Activated CD4-positive, alpha-beta T cell treated with anti-CD3 and anti-CD28 coated beads, Interleukin-2, amount 10 ng/mL, durations not matched to agents 7 days and 5 days (primary cell): ENCODE measurements around the gene SND1. TPM values are rescaled to one million over a fixed set of nuclear protein-coding genes. Genes with fewer than 3 reads are reported as not detected.

Experiments used
- CTCF ChIA-PET: fragments of 350-600 bp; sonication (Branson Sonifier 250); formaldehyde crosslinking; loops from one replicate; lab custom pipeline; 2021; ENCODE audit warnings: antibody characterized with exemption; lab: Charles Lee
- POLR2A ChIA-PET: fragments of 350-600 bp; sonication (Branson Sonifier 250); formaldehyde crosslinking; loops from one replicate; lab custom pipeline; 2021; ENCODE audit warnings: antibody characterized with exemption; lab: Charles Lee
- DNase-seq: peaks from one replicate; pipeline ENCODE4 v3.0.0-alpha.2; 2020
- H3K27ac Mint-ChIP-seq: one replicate; pipeline ENCODE4 v1.8.0; 2021; ENCODE audit warnings: mild to moderate bottlenecking, moderate library complexity, mixed read lengths
- H3K27me3 Mint-ChIP-seq: one replicate; pipeline ENCODE4 v1.8.0; 2021; ENCODE audit warnings: mixed read lengths
- H3K36me3 Mint-ChIP-seq: one replicate; pipeline ENCODE4 v1.8.0; 2021; ENCODE audit warnings: low read depth, mixed read lengths
- H3K4me1 Mint-ChIP-seq: one replicate; pipeline ENCODE4 v1.8.0; 2021; ENCODE audit warnings: mixed read lengths
- H3K4me3 Mint-ChIP-seq: one replicate; pipeline ENCODE4 v1.8.0; 2021; ENCODE audit warnings: mild to moderate bottlenecking, moderate library complexity, mixed read lengths
- H3K9me3 Mint-ChIP-seq: one replicate; pipeline ENCODE4 v1.8.0; 2021; ENCODE audit warnings: mixed read lengths
- total RNA-seq, 2 experiments: library from RNA; stranded (reverse); gene quantifications; one replicate each; pipeline ENCODE4 v1.2.3, GENCODE V29; 2021

Gene SND1
- total RNA-seq, 2 experiments from 2014 or later = 141 to 163 TPM

DNA sequence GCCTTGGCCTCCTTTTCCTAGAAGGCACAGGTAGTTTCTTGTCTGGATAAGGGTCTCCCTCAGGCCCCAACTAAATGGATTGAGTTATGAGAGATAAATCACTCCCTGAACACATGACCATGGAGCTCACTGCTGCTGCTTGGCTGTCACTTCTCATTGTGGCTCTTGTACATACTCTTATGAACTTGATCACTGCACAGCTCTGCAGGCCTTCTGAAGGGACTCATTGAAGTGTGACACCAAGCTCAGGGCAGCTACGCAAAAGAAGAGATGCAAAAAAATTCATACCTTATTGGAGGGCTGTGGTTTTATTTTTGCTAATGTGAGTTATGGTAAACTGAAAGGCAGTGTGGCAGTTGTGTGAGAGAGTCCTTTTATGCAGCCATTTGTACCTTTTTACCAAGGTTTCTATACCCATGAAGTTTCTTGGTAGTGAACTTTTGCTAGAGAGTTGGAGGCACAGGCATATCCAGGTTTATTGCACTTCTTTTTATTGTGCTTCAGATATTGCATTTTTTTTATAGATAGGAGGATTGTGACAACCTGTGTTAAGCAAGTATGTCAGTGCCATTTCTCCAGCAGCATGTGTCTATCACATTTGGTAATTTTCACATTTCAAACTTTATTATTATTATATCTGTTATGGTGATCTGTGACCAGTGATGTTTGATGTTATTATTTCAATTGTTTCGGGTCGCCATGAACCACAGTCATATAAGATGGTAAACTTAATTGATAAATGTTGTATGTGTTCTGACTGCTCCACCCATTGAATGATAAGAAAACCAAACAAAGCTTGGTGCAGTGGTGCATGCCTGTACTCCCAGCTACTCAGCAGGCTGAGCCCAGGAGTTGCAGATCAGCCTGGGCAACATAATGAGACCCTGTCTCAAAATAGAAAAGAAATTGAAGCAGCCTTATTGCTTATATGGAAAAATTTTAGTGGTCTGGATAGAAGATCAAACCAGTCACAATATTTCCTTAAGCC, 278.6 kb downstream of the SND1 start:
- Mint-ChIP-seq H3K27ac (no peak overlapping the region), H3K36me3 (peaks cover 29% of the 10 kb centered on the region), H3K4me1 (peaks cover 1% of the 10 kb centered on the region), H3K27me3 (no peaks in the 10 kb centered on the region), H3K9me3 (no peaks in the 10 kb centered on the region), H3K4me3 (no peak overlapping the region)
- ChIA-PET CTCF (interaction anchor here (2.0 kb wide), 1 partner anchor 14 kb away, joined by 5 read pairs; no protein-coding TSS in a partner anchor), POLR2A (no interaction called here)
- DNase-seq = no peak

DNA sequence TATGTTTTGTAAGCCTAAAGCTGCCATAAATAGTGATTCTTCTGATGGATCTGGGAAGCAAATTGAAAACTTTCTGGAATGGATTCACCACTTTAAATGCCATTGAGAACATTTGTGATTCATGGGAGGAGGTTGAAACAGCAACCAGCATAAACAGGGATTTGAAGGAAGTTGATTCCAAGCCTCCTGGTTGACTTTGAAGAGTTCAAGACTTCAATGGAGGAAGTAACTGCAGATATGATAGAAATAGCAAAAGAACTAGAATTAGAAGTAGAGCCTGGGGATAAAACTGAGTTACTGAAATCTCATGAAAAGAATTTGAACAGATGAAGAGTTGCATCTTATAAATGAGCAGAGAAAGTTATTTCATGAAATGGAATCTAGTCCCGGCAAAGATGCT, 280.1 kb downstream of the SND1 start:
- Mint-ChIP-seq H3K27me3 (no peaks in the 10 kb centered on the region), H3K4me1 (no peaks in the 10 kb centered on the region), H3K4me3 (no peak overlapping the region), H3K9me3 (no peaks in the 10 kb centered on the region), H3K27ac (no peak overlapping the region), H3K36me3 (peaks cover 28% of the 10 kb centered on the region)
- ChIA-PET POLR2A (no interaction called here), CTCF (no interaction called here)
- no peak for DNase-seq

DNA sequence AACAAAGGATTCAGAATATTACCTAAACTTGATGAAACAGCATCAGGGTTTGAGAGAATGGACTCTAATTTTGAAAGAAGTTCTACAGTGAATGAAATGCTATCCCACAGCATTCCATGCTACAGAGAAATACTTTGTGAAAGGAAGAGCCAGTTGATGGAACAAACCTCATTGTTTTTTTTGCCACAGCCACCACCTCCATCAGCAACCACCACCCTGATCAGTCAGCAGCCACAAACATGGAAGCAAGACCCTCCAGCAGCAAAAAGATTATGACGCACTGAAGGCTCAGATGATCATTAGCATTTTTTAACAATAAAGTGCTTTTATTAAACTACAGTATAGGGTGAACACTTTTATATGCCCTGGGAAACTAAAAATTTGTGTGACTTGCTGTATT, 280.5 kb downstream of the SND1 start:
- DNase-seq = no peak
- H3K4me1 Mint-ChIP-seq = no peaks in the 10 kb centered on the region
- ChIA-PET POLR2A (no interaction called here), CTCF (interaction anchor here (1.2 kb wide), 1 partner anchor 128 kb away, joined by 3 read pairs; no protein-coding TSS in a partner anchor)
- peaks cover 26% of the 10 kb centered on the region for H3K36me3 Mint-ChIP-seq
- H3K27ac Mint-ChIP-seq = no peak overlapping the region
- H3K4me3 Mint-ChIP-seq = no peak overlapping the region
- no peaks in the 10 kb centered on the region for H3K27me3 Mint-ChIP-seq
- no peaks in the 10 kb centered on the region for H3K9me3 Mint-ChIP-seq

DNA sequence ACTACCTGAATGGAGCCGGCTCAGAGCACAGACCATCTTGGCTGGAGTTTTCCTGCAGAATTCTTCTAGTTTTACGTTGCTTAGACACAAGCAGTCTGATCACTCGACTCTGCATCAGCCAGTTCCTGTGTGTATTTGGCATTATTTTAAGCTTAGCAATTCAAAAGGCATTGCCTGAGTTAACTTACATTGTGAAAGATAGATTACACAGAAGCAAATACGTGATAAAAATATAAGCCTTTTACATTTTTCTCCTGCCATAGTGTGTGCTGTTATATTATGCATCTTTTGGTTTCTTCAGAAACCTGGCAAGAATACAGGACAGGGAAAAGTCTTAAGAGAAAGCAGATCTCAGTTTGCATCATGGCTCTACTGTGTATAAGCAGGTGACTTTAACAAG, 281.2 kb downstream of the SND1 start:
- Mint-ChIP-seq H3K4me3 (no peak overlapping the region), H3K27me3 (no peaks in the 10 kb centered on the region), H3K27ac (no peak overlapping the region), H3K36me3 (peaks cover 26% of the 10 kb centered on the region), H3K4me1 (no peaks in the 10 kb centered on the region), H3K9me3 (no peaks in the 10 kb centered on the region)
- ChIA-PET CTCF (interaction anchor here (0.6 to 1.2 kb wide), 2 partner anchors 128 to 155 kb away, joined by 3 read pairs; no protein-coding TSS in a partner anchor), POLR2A (no interaction called here)
- no peak for DNase-seq

DNA sequence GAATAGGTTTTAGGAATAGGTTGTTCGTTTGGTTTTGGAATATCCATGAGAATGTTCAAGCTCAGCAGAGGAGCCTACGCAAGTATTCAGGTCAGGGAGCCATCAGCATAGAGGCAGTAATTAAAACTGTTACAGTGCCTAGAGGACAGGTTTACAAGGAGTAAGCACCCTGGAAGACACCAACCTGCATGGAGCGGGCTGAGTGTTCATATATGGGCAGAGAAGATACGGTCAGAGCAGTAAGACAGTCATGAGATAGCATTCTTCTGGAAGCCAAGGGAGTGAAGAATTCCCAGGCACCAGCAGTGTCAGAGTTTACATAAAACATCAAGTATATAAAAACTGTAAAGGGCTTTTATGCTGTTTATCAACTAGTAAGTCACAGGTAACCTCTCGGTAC, 282.7 kb downstream of the SND1 start:
- CTCF ChIA-PET = interaction anchor here (1.4 kb wide), 1 partner anchor 226 kb away, joined by 3 read pairs; no protein-coding TSS in a partner anchor
- no peaks in the 10 kb centered on the region for H3K27me3 Mint-ChIP-seq
- peaks cover 19% of the 10 kb centered on the region for H3K36me3 Mint-ChIP-seq
- POLR2A ChIA-PET = no interaction called here
- no peaks in the 10 kb centered on the region for H3K4me1 Mint-ChIP-seq
- no peak overlapping the region for H3K4me3 Mint-ChIP-seq
- H3K9me3 Mint-ChIP-seq = no peaks in the 10 kb centered on the region
- no peak for DNase-seq
- H3K27ac Mint-ChIP-seq = no peak overlapping the region

DNA sequence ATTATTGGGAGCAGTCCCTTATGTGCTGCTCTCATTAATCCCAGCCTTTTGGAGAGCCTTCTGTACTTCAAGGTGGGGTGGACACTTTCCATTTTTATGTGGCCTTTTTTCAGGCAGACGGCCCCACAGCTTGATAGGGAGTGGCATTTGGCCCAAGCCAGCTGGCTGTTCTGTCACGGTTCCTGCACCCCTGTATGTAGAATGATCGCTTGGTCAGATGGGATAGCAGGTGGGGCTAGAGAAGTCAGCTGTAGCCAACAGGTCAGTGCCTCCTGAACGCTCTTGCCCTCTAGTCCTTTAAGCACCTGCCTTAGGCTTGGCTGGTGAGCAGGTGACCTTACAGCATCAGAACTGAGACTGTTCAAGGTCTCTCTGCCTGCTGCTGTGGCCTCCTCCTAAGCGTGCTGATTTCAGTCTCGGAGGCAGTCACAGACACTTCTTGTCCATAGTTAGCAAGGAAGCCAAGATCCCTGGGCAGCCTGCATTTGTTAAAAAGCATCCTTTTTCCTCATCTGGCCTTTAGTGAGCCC, 283.9 kb downstream of the SND1 start:
- Mint-ChIP-seq H3K9me3 (no peaks in the 10 kb centered on the region), H3K4me1 (no peaks in the 10 kb centered on the region), H3K36me3 (peaks cover 10% of the 10 kb centered on the region), H3K4me3 (no peak overlapping the region), H3K27me3 (no peaks in the 10 kb centered on the region), H3K27ac (no peak overlapping the region)
- DNase-seq = no peak
- CTCF ChIA-PET = no interaction called here
- POLR2A ChIA-PET = no interaction called here

DNA sequence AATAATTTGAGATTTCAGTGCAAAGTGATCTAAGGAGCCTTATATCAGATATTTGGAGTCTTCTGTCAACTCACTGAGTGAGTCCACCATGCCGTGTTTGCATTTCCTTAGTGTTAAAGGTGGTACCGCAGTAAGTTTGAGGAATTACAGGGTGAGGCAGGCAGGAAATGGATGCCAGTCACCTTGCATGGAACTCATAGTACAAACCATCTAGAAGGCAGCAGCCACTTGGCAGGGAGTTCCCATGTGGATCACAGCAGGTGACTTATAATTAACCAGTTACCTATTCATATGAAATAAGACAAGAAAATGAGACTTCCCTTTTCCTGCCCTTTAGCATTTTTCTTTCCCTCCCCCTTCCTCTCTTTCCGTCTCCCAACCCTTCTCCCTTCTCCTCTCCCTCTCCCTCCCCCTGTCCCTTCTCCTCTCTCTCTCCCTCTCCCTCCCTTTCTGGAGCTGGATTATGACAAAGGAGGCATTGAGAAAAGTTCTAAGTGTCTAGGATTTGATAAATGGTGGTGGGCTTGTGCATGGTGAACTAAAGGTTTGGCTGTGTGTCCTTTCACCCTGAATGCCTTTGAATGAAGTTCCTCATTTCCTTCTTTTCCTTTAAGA, 285.2 kb downstream of the SND1 start:
- Mint-ChIP-seq H3K27ac (no peak overlapping the region), H3K4me3 (no peak overlapping the region), H3K9me3 (no peaks in the 10 kb centered on the region), H3K36me3 (peaks cover 4% of the 10 kb centered on the region), H3K4me1 (no peaks in the 10 kb centered on the region), H3K27me3 (no peaks in the 10 kb centered on the region)
- DNase-seq = no peak
- CTCF ChIA-PET = interaction anchor here (2.4 kb wide), 1 partner anchor 12 kb away, joined by 8 read pairs; no protein-coding TSS in a partner anchor
- POLR2A ChIA-PET = no interaction called here

DNA sequence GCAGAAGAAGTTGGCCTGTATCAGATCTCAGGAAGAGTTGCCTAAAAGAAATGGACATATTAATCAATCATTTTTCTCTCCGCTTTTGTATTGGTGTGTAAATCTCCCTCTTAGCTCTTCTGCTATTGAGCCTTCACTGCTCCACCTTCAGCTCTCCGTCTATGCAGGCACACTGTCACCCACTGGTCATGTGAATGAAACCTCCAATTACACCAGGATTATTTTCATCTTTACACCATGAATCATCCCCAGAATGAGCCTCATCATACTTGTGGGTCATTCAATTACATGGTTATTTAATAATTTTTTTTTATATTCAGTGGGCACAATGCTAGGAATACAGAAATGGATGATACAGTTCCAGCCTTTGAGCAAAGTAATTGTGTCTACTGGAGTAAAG, 286.6 kb downstream of the SND1 start:
- H3K4me1 Mint-ChIP-seq = no peaks in the 10 kb centered on the region
- H3K4me3 Mint-ChIP-seq = no peak overlapping the region
- CTCF ChIA-PET = interaction anchor here (2.4 kb wide), 1 partner anchor 10 kb away, joined by 8 read pairs; no protein-coding TSS in a partner anchor
- POLR2A ChIA-PET = no interaction called here
- no peak for DNase-seq
- no peaks in the 10 kb centered on the region for H3K27me3 Mint-ChIP-seq
- no peak overlapping the region for H3K27ac Mint-ChIP-seq
- H3K9me3 Mint-ChIP-seq = no peaks in the 10 kb centered on the region
- H3K36me3 Mint-ChIP-seq = peaks cover 8% of the 10 kb centered on the region

DNA sequence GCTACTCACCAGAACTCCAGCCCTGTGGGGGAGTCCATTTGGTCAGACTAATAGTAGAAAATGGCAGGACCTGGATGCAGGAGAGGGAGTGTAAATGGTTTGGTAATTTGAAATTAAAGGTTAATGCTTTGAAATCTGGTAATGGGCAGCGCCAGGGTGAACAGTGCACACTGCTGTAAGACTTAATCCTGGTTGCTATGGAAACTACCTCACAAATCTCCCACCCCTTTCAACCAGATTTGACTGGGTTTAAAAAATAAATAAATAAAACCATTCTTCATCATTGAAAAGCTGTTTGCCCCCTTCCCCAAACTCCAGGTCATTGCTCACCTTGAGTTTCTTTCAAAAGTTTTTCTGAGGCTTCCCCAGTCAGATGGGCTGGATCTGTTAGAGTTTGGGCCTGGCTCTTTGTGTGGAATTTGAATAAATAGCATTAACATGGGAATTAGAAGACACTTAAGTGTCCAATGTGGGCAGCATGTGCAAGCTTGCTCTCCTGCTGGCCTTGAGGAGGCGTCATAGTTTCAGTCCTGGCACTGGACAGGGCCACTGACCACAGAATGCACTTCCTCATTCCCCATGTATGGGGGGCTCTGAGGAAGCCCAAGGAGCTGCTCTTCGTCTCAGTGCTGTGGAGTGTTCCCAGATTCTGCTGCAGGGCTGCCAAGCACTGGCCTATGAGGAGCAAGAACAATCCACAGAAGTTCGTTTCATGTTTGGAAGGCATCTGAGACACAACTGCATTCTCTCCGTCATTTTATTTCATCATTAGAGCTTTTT, 288.6 kb downstream of the SND1 start:
- no peaks in the 10 kb centered on the region for H3K4me1 Mint-ChIP-seq
- H3K27ac Mint-ChIP-seq = no peak overlapping the region
- CTCF ChIA-PET = no interaction called here
- H3K27me3 Mint-ChIP-seq = no peaks in the 10 kb centered on the region
- H3K4me3 Mint-ChIP-seq = no peak overlapping the region
- POLR2A ChIA-PET = no interaction called here
- H3K9me3 Mint-ChIP-seq = no peaks in the 10 kb centered on the region
- DNase-seq = no peak
- peaks cover 19% of the 10 kb centered on the region for H3K36me3 Mint-ChIP-seq

DNA sequence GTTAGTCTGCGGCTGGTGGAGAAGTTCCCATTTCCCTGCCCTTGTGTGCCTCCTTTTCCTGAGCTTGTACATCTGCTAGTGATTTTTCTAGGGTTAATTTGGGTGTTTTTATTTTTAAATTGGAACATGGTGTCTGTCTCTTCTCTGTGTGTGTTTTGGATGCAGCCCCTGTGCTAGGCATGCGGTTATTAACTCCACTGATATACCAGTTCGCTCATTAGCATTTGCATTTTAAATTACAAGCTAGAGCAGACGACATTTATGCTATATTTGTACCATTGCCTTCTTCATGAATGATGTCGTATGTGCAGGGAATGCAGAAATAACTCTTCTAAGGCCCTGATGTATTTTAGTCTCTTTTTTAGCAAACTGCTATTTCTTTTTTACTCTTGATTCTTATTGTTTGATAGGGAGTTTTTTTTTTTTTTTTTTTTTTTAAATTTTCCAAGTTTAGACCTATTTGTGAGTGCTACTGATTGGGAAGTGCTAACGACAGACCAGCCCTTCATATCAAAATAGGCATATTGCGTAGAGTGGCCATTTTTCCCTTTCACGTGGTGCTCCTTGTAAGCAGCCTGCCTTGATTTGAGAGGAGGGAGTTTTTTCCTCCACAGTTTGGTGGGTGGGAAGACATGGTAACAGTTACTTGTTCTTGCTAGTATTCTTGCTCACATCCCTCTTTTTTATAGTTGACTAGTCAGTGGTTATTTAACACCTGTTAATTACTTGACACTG, 289.6 kb downstream of the SND1 start:
- H3K4me3 Mint-ChIP-seq = no peak overlapping the region
- DNase-seq = no peak
- no peaks in the 10 kb centered on the region for H3K27me3 Mint-ChIP-seq
- H3K36me3 Mint-ChIP-seq = peaks cover 23% of the 10 kb centered on the region
- peaks cover 5% of the 10 kb centered on the region for H3K4me1 Mint-ChIP-seq
- ChIA-PET POLR2A (no interaction called here), CTCF (no interaction called here)
- no peak overlapping the region for H3K27ac Mint-ChIP-seq
- H3K9me3 Mint-ChIP-seq = no peaks in the 10 kb centered on the region

DNA sequence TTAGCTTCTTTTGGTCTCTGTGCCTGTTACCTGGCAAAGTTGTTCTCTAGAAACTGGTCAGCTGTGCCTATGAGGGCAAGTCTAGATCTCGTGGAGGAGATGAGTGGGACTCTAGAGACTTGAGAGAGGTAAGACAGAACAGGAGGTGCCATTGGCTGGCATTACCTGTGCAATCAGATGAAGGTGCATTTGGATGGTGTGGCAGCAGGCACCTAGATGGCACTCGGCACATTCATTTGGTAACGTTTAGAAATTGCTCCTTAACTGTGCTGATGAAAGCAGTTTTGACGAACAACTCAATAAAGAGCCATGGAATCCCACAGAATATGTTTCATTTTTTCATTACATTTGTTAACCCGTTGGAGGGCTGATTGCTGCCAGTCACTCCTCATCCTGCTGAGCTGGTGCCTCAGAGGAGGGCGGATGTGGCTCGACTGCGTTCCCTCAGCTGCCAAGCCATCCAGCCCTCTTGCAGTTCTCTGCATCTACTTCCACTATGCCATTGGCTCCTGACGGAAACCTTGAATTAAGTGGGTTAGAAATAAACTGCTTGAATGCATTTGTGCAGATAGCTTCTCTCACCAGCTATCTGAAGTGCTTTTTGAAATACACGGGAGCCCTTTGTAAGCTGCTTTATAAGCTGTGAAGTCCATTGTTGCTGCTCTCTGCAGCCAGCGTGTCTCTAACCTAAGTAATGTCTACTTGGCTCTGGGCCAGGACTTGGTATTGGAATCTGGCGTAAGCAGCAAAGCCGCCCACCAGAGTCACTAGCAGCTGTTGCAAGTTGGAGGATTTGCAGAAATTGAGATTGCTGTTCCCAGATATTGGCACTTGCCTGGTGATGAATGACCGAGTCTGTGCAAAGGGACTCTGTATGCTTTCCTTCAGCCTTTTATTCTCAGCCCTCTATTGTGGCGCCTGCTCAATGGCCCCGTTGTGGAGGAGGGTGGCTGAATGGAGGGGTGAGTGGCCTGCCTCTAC, 291.8 kb downstream of the SND1 start:
- ChIA-PET POLR2A (no interaction called here), CTCF (interaction anchor here (0.6 kb wide), 1 partner anchor 35 kb away, joined by 4 read pairs; no protein-coding TSS in a partner anchor)
- no peak for DNase-seq
- no peaks in the 10 kb centered on the region for H3K9me3 Mint-ChIP-seq
- peaks cover 25% of the 10 kb centered on the region for H3K36me3 Mint-ChIP-seq
- H3K4me1 Mint-ChIP-seq = peaks cover 5% of the 10 kb centered on the region
- no peaks in the 10 kb centered on the region for H3K27me3 Mint-ChIP-seq
- H3K27ac Mint-ChIP-seq = no peak overlapping the region
- H3K4me3 Mint-ChIP-seq = no peak overlapping the region
